ENCODE results near the gene RUNDC3A.

Gene RUNDC3A

GRCh38 chr17:44350733-44351226 lies 42.4 kb downstream of the RUNDC3A start:
- H3K27ac ChIP-seq = no peak overlapping the region
- TF ChIP-seq ZFX (IDR thresholded peaks at IDR 0.05; ENCODE audit: borderline replicate concordance) = no peak
- peak; percentile 85 for TF ChIP-seq CTCF (IDR thresholded peaks at IDR 0.05)

GRCh38 chr17:44351464-44351863 lies 43.1 kb downstream of the RUNDC3A start:
- no peak for TF ChIP-seq ZFX (IDR thresholded peaks at IDR 0.05; ENCODE audit: borderline replicate concordance)
- no peak for TF ChIP-seq CTCF (IDR thresholded peaks at IDR 0.05)
- H3K27ac ChIP-seq = no peak overlapping the region

- TF ChIP-seq CTCF (IDR thresholded peaks at IDR 0.05) = no peak
- TF ChIP-seq ZFX (IDR thresholded peaks at IDR 0.05; ENCODE audit: borderline replicate concordance) = no peak
- H3K27ac ChIP-seq = no peak overlapping the region
Observed at GRCh38 chr17:44351961-44352827, 43.8 kb downstream of the RUNDC3A start.

GRCh38 chr17:44352828-44353671 lies 44.6 kb downstream of the RUNDC3A start:
- TF ChIP-seq CTCF (IDR thresholded peaks at IDR 0.05) (no peak), ZFX (IDR thresholded peaks at IDR 0.05; ENCODE audit: borderline replicate concordance) (no peak)
- peak overlapping the region; percentile 71 for H3K27ac ChIP-seq

GRCh38 chr17:44353672-44354331 lies 45.4 kb downstream of the RUNDC3A start:
- H3K27ac ChIP-seq = peak overlapping the region; percentile 71
- TF ChIP-seq ZFX (IDR thresholded peaks at IDR 0.05; ENCODE audit: borderline replicate concordance) (no peak), CTCF (IDR thresholded peaks at IDR 0.05) (no peak)

- peak overlapping the region; percentile 71 for H3K27ac ChIP-seq
Observed at GRCh38 chr17:44354582-44355561, 46.5 kb downstream of the RUNDC3A start.

More at GRCh38 chr17:44354582-44355561, 46.5 kb downstream of the RUNDC3A start:
- TF ChIP-seq CTCF (IDR thresholded peaks at IDR 0.05) = peak; percentile 79
- no peak for TF ChIP-seq ZFX (IDR thresholded peaks at IDR 0.05; ENCODE audit: borderline replicate concordance)

Measured in 22Rv1 (cell line).